ENCODE data around the gene BAK1. TPM values are rescaled to one million over a fixed set of nuclear protein-coding genes. Genes with fewer than 3 reads are reported as not detected.

The BAK1 gene
- total and polyA plus RNA-seq, 2 of the 13 experiments (the other 11 are each of a cell fraction or from before 2014, with no cell fraction given) = 15.0 to 23.8 TPM

DNA sequence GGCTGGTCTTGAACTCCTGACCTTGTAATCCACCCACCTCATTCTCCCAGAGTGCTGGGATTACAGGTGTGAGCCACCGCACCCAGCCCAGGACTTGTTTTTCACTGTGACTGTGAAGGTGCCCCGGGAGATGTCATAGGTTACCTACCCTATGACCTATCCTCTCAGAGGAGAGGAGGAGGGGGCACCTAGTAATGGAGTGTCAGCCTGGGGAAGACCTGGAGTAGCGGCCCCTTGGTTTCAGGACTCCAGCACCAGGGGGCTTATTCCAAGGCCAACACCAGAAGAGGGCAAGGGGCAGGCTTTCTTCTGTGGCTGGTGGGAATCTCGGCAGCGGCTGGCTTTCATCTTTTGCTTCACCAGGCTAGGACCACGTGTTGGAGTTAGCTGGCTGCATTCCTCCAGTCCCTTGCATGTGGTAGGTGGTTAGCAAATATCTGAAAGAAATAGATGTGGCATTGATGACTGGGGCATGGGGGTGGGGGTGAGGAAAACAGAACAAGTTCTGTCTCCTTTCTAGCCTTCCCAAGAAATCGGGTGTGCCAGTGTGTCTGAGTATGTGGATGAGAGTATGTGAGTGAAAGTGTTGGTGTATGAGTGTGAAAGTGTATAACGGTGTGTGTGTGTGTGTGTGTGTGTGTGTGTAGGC, 33.2 kb upstream of the BAK1 start (continued):
- TF ChIP-seq, protein P1, sequence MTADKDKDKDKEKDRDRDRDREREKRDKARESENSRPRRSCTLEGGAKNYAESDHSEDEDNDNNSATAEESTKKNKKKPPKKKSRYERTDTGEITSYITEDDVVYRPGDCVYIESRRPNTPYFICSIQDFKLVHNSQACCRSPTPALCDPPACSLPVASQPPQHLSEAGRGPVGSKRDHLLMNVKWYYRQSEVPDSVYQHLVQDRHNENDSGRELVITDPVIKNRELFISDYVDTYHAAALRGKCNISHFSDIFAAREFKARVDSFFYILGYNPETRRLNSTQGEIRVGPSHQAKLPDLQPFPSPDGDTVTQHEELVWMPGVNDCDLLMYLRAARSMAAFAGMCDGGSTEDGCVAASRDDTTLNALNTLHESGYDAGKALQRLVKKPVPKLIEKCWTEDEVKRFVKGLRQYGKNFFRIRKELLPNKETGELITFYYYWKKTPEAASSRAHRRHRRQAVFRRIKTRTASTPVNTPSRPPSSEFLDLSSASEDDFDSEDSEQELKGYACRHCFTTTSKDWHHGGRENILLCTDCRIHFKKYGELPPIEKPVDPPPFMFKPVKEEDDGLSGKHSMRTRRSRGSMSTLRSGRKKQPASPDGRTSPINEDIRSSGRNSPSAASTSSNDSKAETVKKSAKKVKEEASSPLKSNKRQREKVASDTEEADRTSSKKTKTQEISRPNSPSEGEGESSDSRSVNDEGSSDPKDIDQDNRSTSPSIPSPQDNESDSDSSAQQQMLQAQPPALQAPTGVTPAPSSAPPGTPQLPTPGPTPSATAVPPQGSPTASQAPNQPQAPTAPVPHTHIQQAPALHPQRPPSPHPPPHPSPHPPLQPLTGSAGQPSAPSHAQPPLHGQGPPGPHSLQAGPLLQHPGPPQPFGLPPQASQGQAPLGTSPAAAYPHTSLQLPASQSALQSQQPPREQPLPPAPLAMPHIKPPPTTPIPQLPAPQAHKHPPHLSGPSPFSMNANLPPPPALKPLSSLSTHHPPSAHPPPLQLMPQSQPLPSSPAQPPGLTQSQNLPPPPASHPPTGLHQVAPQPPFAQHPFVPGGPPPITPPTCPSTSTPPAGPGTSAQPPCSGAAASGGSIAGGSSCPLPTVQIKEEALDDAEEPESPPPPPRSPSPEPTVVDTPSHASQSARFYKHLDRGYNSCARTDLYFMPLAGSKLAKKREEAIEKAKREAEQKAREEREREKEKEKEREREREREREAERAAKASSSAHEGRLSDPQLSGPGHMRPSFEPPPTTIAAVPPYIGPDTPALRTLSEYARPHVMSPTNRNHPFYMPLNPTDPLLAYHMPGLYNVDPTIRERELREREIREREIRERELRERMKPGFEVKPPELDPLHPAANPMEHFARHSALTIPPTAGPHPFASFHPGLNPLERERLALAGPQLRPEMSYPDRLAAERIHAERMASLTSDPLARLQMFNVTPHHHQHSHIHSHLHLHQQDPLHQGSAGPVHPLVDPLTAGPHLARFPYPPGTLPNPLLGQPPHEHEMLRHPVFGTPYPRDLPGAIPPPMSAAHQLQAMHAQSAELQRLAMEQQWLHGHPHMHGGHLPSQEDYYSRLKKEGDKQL (CRISPR knock-in tag; IDR thresholded peaks at IDR 0.05; ENCODE audit: low read depth) = 0 out of 2 replicates have a peak, but pooled peaks have one; percentile 17
- TF ChIP-seq ZFP1 (CRISPR knock-in tag; IDR thresholded peaks at IDR 0.05) (peak; percentile 39; the same call in 1 of the 2 replicates), SALL2 (CRISPR knock-in tag; IDR thresholded peaks at IDR 0.05) (peak; percentile 80; the same call in 1 of the 2 replicates), KLF16 (CRISPR knock-in tag; IDR thresholded peaks at IDR 0.05) (peak in 1 of 2 experiments; percentile 47; a peak in 1 of 4 replicates), CBX5 (CRISPR knock-in tag; IDR thresholded peaks at IDR 0.05; ENCODE audit: borderline replicate concordance) (peak; percentile 63; the same call in 1 of the 2 replicates), ZNF776 (CRISPR knock-in tag; IDR thresholded peaks at IDR 0.05) (no peak), ZNF12 (CRISPR knock-in tag; IDR thresholded peaks at IDR 0.05) (peak; percentile 26; the same call in 1 of the 2 replicates), ZNF775 (CRISPR knock-in tag; IDR thresholded peaks at IDR 0.05; ENCODE audit: borderline replicate concordance) (peak; percentile 66; the same call in 1 of the 2 replicates), KLF12 (CRISPR knock-in tag; IDR thresholded peaks at IDR 0.05; ENCODE audit: borderline replicate concordance) (no peak), TBX3 (IDR thresholded peaks at IDR 0.05; ENCODE audit: borderline replicate concordance) (peak; percentile 62), ZNF24 (IDR thresholded peaks at IDR 0.05) (no peak)
- TF ChIP-seq, protein P2, sequence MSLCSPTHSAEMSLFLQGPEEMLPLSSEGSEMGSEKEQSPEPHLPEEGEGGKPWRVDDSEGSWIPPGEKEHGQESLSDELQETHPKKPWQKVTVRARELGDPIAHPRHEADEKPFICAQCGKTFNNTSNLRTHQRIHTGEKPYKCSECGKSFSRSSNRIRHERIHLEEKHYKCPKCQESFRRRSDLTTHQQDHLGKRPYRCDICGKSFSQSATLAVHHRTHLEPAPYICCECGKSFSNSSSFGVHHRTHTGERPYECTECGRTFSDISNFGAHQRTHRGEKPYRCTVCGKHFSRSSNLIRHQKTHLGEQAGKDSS (CRISPR knock-in tag; IDR thresholded peaks at IDR 0.05; ENCODE audit: borderline replicate concordance, low read depth) = peak; percentile 58; the same call in 1 of the 2 replicates
- TF ChIP-seq, protein P3, sequence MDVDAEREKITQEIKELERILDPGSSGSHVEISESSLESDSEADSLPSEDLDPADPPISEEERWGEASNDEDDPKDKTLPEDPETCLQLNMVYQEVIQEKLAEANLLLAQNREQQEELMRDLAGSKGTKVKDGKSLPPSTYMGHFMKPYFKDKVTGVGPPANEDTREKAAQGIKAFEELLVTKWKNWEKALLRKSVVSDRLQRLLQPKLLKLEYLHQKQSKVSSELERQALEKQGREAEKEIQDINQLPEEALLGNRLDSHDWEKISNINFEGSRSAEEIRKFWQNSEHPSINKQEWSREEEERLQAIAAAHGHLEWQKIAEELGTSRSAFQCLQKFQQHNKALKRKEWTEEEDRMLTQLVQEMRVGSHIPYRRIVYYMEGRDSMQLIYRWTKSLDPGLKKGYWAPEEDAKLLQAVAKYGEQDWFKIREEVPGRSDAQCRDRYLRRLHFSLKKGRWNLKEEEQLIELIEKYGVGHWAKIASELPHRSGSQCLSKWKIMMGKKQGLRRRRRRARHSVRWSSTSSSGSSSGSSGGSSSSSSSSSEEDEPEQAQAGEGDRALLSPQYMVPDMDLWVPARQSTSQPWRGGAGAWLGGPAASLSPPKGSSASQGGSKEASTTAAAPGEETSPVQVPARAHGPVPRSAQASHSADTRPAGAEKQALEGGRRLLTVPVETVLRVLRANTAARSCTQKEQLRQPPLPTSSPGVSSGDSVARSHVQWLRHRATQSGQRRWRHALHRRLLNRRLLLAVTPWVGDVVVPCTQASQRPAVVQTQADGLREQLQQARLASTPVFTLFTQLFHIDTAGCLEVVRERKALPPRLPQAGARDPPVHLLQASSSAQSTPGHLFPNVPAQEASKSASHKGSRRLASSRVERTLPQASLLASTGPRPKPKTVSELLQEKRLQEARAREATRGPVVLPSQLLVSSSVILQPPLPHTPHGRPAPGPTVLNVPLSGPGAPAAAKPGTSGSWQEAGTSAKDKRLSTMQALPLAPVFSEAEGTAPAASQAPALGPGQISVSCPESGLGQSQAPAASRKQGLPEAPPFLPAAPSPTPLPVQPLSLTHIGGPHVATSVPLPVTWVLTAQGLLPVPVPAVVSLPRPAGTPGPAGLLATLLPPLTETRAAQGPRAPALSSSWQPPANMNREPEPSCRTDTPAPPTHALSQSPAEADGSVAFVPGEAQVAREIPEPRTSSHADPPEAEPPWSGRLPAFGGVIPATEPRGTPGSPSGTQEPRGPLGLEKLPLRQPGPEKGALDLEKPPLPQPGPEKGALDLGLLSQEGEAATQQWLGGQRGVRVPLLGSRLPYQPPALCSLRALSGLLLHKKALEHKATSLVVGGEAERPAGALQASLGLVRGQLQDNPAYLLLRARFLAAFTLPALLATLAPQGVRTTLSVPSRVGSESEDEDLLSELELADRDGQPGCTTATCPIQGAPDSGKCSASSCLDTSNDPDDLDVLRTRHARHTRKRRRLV (CRISPR knock-in tag; IDR thresholded peaks at IDR 0.05) = peak; percentile 58; the same call in 1 of the 2 replicates
- TF ChIP-seq, protein P4, sequence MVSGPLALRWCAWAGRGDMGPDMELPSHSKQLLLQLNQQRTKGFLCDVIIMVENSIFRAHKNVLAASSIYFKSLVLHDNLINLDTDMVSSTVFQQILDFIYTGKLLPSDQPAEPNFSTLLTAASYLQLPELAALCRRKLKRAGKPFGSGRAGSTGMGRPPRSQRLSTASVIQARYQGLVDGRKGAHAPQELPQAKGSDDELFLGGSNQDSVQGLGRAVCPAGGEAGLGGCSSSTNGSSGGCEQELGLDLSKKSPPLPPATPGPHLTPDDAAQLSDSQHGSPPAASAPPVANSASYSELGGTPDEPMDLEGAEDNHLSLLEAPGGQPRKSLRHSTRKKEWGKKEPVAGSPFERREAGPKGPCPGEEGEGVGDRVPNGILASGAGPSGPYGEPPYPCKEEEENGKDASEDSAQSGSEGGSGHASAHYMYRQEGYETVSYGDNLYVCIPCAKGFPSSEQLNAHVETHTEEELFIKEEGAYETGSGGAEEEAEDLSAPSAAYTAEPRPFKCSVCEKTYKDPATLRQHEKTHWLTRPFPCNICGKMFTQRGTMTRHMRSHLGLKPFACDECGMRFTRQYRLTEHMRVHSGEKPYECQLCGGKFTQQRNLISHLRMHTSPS (CRISPR knock-in tag; IDR thresholded peaks at IDR 0.05; ENCODE audit: low read depth) = peak; percentile 72

Data from HepG2 (cell line).